WI38 (cell line): Measurements from ENCODE around the gene SLC23A2.

Experiments used
- H3K4me3 ChIP-seq: 2 replicates; pipeline ENCODE4 v1.5.1; 2011; ENCODE audit warnings: low read depth, mild to moderate bottlenecking, control low read depth, low read length
- TF ChIP-seq, protein P1 (sequence below): IDR thresholded peaks from 2 replicates; pipeline ENCODE4 v1.5.1; 2012; ENCODE audit warnings: low read depth, mild to moderate bottlenecking, control low read depth, low read length

SLC23A2 gene

DNA sequence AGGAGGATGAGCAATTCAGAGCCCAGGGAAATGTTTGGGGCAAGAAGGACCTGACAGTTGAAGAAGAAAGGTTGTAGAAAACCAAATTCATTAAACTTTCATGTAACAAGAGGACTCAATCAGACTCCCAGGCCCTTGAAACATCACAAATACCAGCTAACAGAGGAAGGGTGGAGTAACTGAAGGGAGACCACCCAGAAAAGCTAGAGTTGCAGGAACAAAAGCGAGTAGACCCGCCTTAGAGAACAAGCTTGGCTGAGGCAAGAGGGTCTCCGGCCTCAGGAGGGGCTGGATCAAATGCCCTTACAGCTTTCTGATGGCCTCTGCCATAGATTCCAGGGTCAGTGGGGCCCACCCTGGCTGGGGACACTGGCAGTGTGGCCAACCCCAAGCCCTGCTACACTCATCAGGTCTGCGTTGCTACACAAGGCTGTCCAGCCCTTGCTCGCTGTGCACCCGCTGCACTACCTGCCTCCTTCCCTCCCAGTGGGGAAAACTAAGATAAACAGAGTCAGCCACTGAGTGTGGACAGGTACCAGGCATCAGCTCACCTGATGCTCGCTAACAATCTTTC is 110.0 kb downstream of the SLC23A2 start:
- H3K4me3 ChIP-seq = no peak overlapping the region
- TF ChIP-seq, protein P1, sequence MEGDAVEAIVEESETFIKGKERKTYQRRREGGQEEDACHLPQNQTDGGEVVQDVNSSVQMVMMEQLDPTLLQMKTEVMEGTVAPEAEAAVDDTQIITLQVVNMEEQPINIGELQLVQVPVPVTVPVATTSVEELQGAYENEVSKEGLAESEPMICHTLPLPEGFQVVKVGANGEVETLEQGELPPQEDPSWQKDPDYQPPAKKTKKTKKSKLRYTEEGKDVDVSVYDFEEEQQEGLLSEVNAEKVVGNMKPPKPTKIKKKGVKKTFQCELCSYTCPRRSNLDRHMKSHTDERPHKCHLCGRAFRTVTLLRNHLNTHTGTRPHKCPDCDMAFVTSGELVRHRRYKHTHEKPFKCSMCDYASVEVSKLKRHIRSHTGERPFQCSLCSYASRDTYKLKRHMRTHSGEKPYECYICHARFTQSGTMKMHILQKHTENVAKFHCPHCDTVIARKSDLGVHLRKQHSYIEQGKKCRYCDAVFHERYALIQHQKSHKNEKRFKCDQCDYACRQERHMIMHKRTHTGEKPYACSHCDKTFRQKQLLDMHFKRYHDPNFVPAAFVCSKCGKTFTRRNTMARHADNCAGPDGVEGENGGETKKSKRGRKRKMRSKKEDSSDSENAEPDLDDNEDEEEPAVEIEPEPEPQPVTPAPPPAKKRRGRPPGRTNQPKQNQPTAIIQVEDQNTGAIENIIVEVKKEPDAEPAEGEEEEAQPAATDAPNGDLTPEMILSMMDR = no peak

DNA sequence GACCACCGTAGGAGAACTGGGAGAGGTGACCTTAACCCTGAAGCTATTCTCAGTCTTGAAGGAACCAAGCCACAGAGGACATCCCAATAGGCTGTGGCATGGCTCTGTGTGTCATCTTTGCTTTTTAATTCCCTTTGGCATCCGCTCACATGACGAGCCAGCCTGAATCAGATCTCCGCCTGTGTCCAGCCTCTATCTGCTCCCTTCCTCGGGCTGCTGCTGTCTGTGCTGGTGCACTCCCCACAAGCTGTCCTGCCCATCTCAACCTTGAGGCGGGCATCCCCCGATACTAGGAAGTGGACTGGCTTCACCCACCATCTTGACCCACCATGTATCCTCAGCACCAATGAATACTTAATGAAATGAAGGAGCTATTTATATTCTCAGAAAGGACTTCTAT is 111.9 kb downstream of the SLC23A2 start:
- TF ChIP-seq, protein P1 = no peak

DNA sequence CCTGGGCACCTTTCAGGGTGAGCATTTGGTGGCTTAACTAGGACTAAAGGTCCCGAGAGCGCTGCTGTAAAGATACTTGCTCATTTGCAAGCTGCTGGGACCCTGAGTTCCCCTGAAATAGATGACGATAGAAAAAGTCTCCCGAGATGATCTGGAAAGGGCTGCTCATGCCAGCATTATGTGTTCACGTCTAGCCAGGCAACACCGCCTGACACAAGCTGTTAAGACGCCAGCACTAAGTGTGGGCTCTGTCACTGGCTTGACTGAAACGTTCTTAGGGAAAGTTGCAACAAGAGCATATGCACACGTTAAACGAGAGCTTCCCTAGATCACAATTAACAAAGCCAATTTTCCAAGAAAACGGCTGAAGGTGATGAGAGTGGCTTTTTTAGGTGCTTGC is 113.7 kb downstream of the SLC23A2 start:
- H3K4me3 ChIP-seq = no peak overlapping the region
- TF ChIP-seq, protein P1 = no peak

More for the DNA sequence above, 111.9 kb downstream of the SLC23A2 start:
- no peak overlapping the region for H3K4me3 ChIP-seq

DNA sequence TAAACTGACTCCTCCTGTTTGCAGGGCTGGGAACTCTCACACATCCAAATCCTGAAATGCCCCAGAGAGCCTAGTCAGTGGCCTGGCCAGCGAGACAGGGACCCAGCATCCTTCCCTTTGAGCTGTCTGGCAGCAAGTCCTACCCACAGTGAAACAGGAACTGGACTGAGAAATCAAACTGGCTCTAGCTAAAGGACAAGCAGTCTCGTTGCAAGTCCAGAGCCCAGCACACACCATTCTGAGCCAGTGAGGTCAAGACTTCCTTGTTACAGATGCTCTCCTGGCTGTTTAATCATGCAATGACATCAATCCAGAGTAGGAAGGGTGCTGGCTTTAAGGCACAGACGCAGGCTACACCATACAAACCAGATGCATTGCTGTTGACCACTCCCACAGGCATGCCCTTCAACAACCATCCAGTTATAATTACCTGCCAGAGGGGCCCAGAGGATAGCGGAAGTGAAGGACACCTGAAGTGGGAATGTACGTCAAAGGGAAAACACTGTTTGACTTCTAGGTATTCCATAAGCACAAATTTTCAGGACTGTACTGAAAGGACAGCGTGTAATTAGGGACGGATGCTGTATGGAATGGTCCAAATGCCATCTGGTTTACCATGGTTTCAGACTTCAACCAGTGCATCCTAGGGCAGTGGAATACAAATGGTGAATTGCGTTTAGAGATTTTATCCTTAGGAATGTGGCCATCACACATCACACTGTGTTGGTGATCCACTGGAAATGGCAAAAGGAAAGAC is 114.4 kb downstream of the SLC23A2 start:
- TF ChIP-seq, protein P1 = no peak
- no peak overlapping the region for H3K4me3 ChIP-seq

DNA sequence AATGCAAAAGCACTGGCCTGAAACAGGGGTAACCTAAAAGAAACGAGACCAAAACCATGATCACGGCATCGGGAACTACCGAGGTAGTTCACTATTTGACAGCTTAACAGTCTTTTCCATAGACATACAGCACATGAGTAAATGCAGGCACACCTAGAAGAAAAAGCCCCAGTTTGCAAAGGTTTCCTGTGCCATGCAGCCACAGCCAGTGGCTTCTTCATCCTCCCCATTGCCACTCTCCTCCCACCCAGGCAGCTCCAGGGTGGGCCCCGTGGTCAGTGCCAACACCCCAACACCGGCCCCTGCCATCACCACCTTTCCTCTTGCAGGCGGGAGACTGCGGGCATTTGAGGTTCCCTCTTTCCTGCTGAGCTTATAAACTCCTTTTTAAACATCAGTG is 115.4 kb downstream of the SLC23A2 start:
- TF ChIP-seq, protein P1 = no peak
- no peak overlapping the region for H3K4me3 ChIP-seq

DNA sequence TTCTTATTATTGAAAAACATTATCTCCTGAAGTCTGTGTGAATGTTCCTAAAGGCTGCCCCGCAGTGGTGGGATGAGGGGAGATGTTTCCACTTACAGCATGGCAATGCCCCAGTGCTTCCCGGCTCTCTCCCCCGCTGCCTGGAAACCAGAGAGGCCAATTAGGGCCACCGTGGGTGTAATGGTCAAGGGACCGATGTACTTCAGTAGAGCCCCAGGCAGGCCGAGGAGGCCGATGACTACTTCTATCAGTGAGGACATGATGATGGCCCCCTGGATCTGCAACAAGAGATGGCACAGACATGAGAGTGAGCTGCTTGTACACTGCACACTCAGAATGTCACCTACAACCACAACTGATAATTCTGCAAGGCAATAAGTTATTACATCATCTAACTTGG is 117.8 kb downstream of the SLC23A2 start:
- TF ChIP-seq, protein P1 = no peak
- no peak overlapping the region for H3K4me3 ChIP-seq

DNA sequence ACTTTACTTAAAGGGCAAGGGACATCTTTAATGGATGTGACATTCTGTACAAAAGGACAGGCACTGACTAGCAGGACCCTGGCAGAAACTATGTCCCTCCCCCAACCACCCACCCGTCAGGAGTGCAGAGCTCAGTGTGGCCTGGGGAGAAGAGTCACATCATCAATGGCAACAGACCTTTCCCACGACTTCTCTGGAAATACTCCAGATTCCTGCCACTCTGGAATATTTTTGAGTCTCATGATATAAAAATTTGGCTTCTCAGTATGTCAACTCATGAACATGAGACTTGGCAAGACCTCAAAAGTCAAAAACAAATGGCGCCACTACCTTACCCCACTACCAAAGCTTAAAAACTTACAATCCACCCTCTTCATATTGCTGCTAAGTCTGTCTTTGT is 118.3 kb downstream of the SLC23A2 start:
- H3K4me3 ChIP-seq = no peak overlapping the region
- TF ChIP-seq, protein P1 = no peak
